Neural cell (in vitro differentiated cells): ENCODE results near the gene MYBPC3. TPM values are rescaled to one million over a fixed set of nuclear protein-coding genes. Genes with fewer than 3 reads are reported as not detected.

Experiments
- H2AFZ ChIP-seq: fragments of 200-600, 300-800 bp; sonication (generic), shearing (Covaris generic); 2 replicates; pipeline ENCODE4 v1.6.0; 2014; ENCODE audit warnings: low read depth, mild to moderate bottlenecking, antibody characterized with exemption, low read length, moderate library complexity
- H3F3A ChIP-seq: fragments of 200-600 bp; shearing (Covaris generic); 2 replicates; pipeline ENCODE4 v1.6.1; 2016; ENCODE audit warnings: mild to moderate bottlenecking, moderate library complexity, mixed read lengths, antibody characterized with exemption, low read length; ENCODE audit not compliant: insufficient read depth, poor library complexity, severe bottlenecking
- H3K27ac ChIP-seq: fragments of 200-600, 300-800 bp; sonication (generic), shearing (Covaris generic); 2 replicates; pipeline ENCODE4 v1.5.1; 2014; ENCODE audit warnings: mild to moderate bottlenecking, low read length, moderate library complexity
- H3K27me3 ChIP-seq: fragments of 300-800, 200-600 bp; sonication (generic), shearing (Covaris generic); 2 replicates; pipeline ENCODE4 v1.6.0; 2014; ENCODE audit warnings: mild to moderate bottlenecking, low read depth, low read length, moderate library complexity; ENCODE audit not compliant: insufficient read depth
- H3K36me3 ChIP-seq: fragments of 300-800, 200-600 bp; sonication (generic), shearing (Covaris generic); 2 replicates; pipeline ENCODE4 v1.5.1; 2014; ENCODE audit warnings: mild to moderate bottlenecking, antibody characterized with exemption, low read length, moderate library complexity; ENCODE audit not compliant: insufficient read depth
- H3K4me2 ChIP-seq: fragments of 300-800, 200-600 bp; sonication (generic), shearing (Covaris generic); 2 replicates; pipeline ENCODE4 v1.6.0; 2014; ENCODE audit warnings: mild to moderate bottlenecking, low read length
- H3K4me3 ChIP-seq: fragments of 300-800, 200-600 bp; sonication (generic), shearing (Covaris generic); 2 replicates; pipeline ENCODE4 v1.5.1; 2014; ENCODE audit warnings: mild to moderate bottlenecking, low read length, moderate library complexity
- H3K79me2 ChIP-seq: fragments of 200-600 bp; shearing (Covaris generic); replicated peaks from 2 replicates; pipeline ENCODE4 v1.6.0; 2014; ENCODE audit warnings: mild to moderate bottlenecking, low read length, moderate library complexity; ENCODE audit not compliant: insufficient read depth
- H3K9ac ChIP-seq: fragments of 300-800, 200-600 bp; sonication (generic), shearing (Covaris generic); 2 replicates; pipeline ENCODE4 v1.6.1; 2016; ENCODE audit warnings: mild to moderate bottlenecking, low read length, mixed read lengths
- H3K9me2 ChIP-seq: fragments of 200-600 bp; shearing (Covaris generic); 2 replicates; pipeline ENCODE4 v1.6.1; 2016; ENCODE audit warnings: mild to moderate bottlenecking, low read length, mixed read lengths; ENCODE audit not compliant: insufficient read depth
- H3K9me3 ChIP-seq: fragments of 200-600, 300-800 bp; sonication (generic), shearing (Covaris generic); 2 replicates; pipeline ENCODE4 v1.6.1; 2016; ENCODE audit warnings: mild to moderate bottlenecking, mixed run types, low read length, moderate library complexity, mixed read lengths
- H4K20me1 ChIP-seq: fragments of 200-600 bp; shearing (Covaris generic); 2 replicates; pipeline ENCODE4 v1.6.1; 2016; ENCODE audit warnings: mild to moderate bottlenecking, mixed run types; ENCODE audit not compliant: insufficient read depth
- EP300 ChIP-seq: fragments of 450-650 bp; conservative IDR thresholded peaks from 2 replicates; pipeline ENCODE4 v1.6.1; 2014; ENCODE audit warnings: antibody characterized with exemption, mild to moderate bottlenecking, moderate library complexity; ENCODE audit not compliant: poor library complexity, severe bottlenecking
- EZH2 ChIP-seq: fragments of 200-600, 300-800 bp; shearing (Covaris generic), sonication (generic); IDR thresholded peaks from 2 replicates; pipeline ENCODE4 v1.6.1; 2014; ENCODE audit warnings: antibody characterized with exemption, low read length, borderline replicate concordance, mild to moderate bottlenecking; ENCODE audit not compliant: insufficient read depth, poor library complexity, severe bottlenecking
- MXI1 ChIP-seq: fragments of 450-650 bp; conservative IDR thresholded peaks from 2 replicates; pipeline ENCODE4 v1.6.1; 2014; ENCODE audit warnings: antibody characterized with exemption, mild to moderate bottlenecking; ENCODE audit not compliant: poor library complexity, severe bottlenecking
- POLR2AphosphoS5 ChIP-seq: IDR thresholded peaks from 2 replicates; pipeline ENCODE4 v1.6.1; 2012
- RAD21 ChIP-seq: fragments of 450-650 bp; conservative IDR thresholded peaks from 2 replicates; pipeline ENCODE4 v1.6.1; 2014; ENCODE audit warnings: antibody characterized with exemption, mild to moderate bottlenecking, moderate library complexity
- REST ChIP-seq: IDR thresholded peaks from 2 replicates; pipeline ENCODE4 v1.6.1; 2012; ENCODE audit warnings: borderline replicate concordance
- SMC3 ChIP-seq: fragments of 450-650 bp; conservative IDR thresholded peaks from 2 replicates; pipeline ENCODE4 v1.6.1; 2014; ENCODE audit warnings: antibody characterized with exemption, mild to moderate bottlenecking, moderate library complexity; ENCODE audit not compliant: poor library complexity
- TAF1 ChIP-seq: IDR thresholded peaks from 2 replicates; pipeline ENCODE4 v1.6.1; 2012; ENCODE audit warnings: low read depth
- polyA plus RNA-seq: library from polyadenylated mRNA; depleted of rRNA; stranded (reverse); fragments of >200 nt; gene quantifications from 2 replicates; pipeline ENCODE4 v1.2.3, GENCODE V29; 2014
- TF ChIP-seq, protein P1 (sequence below): fragments of 450-650 bp; IDR thresholded peaks from 2 replicates; pipeline ENCODE4 v1.5.1; 2014; ENCODE audit warnings: antibody characterized with exemption, mild to moderate bottlenecking, moderate library complexity; ENCODE audit not compliant: poor library complexity, severe bottlenecking

Gene MYBPC3
- polyA plus RNA-seq, 1 donor from 2014 or later, result not detected

GRCh38 chr11:47383071-47383470 lies 30.6 kb upstream of the MYBPC3 start:
- H4K20me1 ChIP-seq, result no peaks in the 10 kb centered on the region
- H3K9me3 ChIP-seq, result no peaks in the 10 kb centered on the region
- H3K36me3 ChIP-seq, result no peaks in the 10 kb centered on the region
- no peaks in the 10 kb centered on the region for H3F3A ChIP-seq
- H3K4me3 ChIP-seq, result no peak overlapping the region
- no peak for TF ChIP-seq POLR2AphosphoS5
- no peak for TF ChIP-seq TAF1
- no peak for TF ChIP-seq EZH2
- TF ChIP-seq MXI1, result no peak
- no peak for TF ChIP-seq REST
- TF ChIP-seq, protein P1, sequence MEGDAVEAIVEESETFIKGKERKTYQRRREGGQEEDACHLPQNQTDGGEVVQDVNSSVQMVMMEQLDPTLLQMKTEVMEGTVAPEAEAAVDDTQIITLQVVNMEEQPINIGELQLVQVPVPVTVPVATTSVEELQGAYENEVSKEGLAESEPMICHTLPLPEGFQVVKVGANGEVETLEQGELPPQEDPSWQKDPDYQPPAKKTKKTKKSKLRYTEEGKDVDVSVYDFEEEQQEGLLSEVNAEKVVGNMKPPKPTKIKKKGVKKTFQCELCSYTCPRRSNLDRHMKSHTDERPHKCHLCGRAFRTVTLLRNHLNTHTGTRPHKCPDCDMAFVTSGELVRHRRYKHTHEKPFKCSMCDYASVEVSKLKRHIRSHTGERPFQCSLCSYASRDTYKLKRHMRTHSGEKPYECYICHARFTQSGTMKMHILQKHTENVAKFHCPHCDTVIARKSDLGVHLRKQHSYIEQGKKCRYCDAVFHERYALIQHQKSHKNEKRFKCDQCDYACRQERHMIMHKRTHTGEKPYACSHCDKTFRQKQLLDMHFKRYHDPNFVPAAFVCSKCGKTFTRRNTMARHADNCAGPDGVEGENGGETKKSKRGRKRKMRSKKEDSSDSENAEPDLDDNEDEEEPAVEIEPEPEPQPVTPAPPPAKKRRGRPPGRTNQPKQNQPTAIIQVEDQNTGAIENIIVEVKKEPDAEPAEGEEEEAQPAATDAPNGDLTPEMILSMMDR, result no peak
- no peak for TF ChIP-seq RAD21
- TF ChIP-seq EP300, result no peak
- TF ChIP-seq SMC3, result no peak
- no peak overlapping the region for H3K9ac ChIP-seq
- H3K4me2 ChIP-seq, result no peak overlapping the region
- H3K27ac ChIP-seq, result no peak overlapping the region
- H3K79me2 ChIP-seq, result no peaks in the 10 kb centered on the region
- no peaks in the 10 kb centered on the region for H3K9me2 ChIP-seq
- no peaks in the 10 kb centered on the region for H3K27me3 ChIP-seq
- H2AFZ ChIP-seq, result no peak overlapping the region

DNA sequence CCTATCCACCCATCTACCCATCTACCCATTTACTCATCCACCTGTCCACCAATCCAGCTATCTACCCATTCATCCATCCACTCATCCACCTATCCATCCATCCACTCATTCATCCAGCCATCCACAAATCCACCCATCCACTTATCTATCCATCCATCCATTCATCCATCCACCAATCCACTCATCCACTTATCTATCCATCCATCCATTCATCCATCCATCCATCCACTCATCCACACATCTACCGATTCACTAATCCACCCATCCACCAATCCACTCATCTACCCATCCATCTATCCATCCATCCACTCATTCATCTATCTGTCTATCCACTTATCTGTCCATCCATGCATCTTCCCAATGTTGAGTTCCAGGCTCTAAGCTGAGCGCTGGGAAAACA lies 27.6 kb upstream of the MYBPC3 start:
- Histone ChIP-seq H3K9me2 (no peaks in the 10 kb centered on the region), H3K36me3 (no peaks in the 10 kb centered on the region), H3K9ac (no peak overlapping the region), H3F3A (no peaks in the 10 kb centered on the region), H3K27me3 (no peaks in the 10 kb centered on the region), H4K20me1 (no peaks in the 10 kb centered on the region), H3K27ac (no peak overlapping the region), H3K4me3 (no peak overlapping the region), H2AFZ (no peak overlapping the region), H3K9me3 (no peaks in the 10 kb centered on the region), H3K4me2 (no peak overlapping the region), H3K79me2 (no peaks in the 10 kb centered on the region)
- TF ChIP-seq, protein P1, result no peak
- TF ChIP-seq SMC3 (no peak), RAD21 (no peak), POLR2AphosphoS5 (no peak), MXI1 (no peak)
